UCSD-AML1 (cell line): ENCODE data around the gene NT5E.

Experiments used
- DNase-seq: peaks from one replicate; lab custom pipeline; 2025; ENCODE audit not compliant: unreplicated experiment; lab: John Stamatoyannopoulos, UW

The NT5E gene

DNA sequence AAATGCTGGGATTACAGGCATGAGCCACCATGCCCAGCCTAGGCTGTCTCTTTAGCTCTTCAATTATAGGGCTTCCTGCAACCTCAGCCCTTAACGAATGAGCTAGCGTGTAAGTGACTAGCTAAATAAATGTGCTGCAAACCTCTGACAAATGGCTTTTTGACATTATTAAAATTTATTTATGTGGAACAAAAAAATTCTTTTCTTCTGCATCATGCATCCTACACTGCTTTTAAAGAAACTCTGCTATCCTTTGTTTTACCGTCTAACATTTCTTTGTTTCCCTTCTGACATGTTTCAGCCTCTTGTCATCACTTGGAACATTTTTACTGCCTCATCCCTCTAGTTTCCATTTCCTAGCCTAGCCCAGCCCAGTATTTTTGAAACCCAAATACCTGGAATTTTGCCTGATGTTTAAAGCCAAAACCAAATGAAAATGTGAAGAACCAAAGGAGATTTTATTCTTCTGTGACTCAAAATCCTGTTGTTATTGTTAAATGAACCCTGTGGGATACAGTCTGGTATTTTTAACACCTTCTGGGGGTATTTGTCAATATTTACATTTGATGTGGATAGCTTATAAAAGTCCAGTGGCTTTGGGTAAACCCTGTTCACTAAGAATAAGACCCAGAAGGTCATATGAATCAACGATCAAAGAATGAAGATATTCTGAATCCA, 9.5 kb downstream of the NT5E start:
- no peak for DNase-seq

DNA sequence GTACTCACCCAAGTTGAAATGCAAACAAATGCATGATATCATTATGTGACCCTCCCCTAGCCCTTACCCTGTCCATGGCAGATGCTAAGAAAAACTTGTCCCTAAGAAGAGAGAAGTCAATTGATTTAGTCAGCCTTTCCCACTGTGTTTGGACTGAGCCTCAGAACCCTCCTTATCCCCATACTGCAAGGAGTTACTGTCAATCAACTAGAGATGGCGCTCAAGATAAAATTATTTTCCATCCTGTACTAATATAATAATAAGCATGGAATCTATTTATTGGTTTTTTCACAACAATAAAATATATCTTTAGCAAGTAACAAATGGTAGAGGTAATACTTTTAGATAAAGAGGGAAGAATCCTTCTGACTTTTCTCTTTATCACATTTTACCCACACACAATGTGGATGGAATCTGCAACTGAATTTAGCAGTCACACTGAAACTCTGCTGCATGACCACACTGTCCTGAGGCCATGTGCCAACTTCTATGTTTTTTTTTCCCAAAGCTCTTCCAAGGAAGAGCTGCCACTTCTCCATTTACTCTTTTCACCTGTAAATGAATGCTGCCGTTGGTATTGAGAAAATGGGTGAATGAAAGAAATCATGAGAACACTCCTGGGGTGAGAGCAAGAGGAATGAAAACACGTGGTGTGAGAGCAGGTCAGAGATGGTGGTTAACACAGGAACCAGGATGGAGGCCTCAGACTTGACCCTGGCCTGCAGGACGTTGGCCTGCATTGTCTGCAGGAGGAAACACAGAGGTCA, 10.5 kb downstream of the NT5E start:
- DNase-seq, result peak; percentile 18

DNA sequence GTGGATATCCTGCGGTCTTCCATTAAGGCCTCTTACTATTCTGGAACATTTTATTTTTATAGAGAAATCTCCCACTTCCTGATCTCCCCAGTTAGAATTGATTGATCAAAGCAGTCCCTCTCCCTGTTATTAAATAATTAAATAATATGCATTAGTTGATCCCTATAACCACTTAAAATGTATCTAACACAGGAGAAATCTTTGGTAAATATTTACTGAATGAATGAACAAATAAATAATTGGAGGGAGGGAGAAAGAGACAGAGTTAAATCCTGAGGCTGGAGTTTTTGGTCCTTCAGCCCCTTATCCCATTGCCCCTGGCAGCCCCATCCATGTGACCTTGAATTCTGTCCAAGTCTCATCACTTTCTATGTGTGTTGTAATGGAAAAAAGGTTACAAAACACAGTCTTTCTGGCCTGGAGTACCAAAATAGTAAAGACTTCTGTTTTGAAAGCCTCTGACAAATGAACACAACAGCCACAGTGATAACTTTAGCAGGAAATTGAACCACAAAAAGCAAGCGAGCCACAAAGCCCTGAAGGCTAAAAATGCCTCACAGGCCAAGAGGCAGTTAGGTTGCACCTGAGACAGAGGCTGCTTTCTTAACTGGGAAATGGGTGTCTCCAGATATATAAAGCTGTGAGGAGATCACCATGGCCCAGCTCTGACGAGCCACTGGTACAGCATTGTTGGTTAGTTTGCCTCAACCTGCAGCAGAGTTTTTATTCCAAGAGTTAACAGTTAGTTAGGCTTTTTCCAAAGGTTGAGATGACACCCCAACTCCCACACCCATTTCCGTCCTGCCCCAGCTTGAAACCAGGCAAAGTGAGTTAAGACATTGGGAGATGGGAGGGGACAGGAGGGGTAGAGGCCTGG, 11.3 kb downstream of the NT5E start:
- DNase-seq, result peak; percentile 48

DNA sequence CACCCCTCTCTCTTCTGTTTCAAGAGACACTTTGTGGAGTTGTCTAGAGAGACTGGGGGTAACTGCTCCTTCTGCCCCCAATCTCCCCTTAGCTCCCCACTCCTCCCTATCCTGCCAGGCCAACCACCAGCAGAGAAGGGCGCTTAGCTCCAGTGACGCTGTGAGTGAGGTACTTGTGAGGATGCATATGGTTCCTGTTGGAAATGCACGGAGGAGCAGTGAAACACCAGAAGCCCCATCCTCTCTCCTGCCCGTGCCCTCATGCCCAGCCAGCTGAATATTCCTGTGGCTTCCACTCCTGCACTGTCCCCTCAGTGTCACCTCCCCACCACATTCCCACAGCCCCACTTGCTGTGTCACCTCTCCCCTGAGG, 11.9 kb downstream of the NT5E start:
- peak; percentile 40 for DNase-seq

DNA sequence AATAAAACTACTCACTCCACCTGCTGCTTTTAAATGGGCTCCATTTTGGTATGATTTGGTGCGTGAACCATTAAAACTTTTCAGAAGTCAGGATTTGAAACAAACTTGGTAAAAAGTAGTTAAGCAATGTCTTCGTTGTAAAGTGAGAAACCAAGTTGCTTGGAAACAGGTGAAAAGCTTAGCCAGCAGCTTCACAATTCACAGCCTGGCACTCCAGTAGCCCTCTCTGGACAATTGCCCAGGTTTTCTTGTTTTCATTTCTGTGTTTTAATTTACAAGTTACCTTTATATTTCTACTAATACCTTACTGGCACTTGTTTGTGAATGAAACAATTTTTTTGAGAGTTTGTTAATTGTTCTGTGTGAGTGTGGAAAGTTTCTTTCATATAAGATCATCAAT, 12.8 kb downstream of the NT5E start:
- no peak for DNase-seq

DNA sequence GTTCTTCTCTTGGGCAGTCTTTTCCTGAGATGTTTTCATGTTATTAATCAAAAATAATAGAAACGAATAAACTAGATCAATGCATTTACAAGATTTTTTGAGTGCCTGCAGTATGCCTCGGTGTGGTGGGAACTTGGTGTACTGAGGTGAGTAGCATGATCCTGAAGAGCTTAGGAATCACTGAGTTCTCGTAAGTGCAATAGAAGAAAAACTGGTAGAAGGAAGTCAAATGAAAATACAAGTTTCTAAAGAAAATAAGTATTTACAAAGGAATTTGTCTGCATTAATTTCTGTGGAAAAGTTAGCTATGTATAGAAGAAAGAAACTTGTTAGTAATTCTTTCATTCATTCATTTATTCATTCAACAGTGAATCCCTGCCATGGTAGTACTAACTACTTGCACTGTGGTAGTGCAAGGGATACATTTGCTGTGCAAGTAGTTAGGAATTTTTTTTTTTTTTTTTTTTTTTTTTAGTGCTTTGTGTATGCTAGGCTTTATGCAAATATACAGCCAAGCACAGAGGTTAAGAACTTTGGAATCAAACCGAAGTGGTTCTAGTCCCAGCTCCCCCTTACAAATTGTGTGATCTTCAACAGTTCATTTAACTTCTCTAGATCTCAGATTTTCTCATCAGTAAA, 13.9 kb downstream of the NT5E start:
- DNase-seq, result no peak

DNA sequence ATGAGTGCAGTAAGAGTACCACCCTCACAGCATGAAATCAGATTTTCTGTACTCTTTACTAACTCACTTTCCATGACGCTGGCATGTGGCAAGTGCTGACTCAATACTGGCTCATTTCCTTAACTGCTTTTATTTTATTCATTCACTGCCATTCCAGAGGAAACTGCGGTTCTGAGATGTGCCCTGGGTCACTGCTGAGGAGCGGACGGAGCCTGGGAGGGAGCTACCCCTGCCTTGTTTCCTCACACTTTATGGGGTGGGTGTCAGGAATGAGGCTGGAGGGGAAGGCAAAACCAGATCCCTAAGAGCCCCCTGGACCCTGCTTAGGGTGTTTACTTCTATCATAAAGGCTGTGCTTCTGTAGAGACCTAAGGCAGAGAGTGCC, 14.4 kb downstream of the NT5E start:
- peak; percentile 63 for DNase-seq

DNA sequence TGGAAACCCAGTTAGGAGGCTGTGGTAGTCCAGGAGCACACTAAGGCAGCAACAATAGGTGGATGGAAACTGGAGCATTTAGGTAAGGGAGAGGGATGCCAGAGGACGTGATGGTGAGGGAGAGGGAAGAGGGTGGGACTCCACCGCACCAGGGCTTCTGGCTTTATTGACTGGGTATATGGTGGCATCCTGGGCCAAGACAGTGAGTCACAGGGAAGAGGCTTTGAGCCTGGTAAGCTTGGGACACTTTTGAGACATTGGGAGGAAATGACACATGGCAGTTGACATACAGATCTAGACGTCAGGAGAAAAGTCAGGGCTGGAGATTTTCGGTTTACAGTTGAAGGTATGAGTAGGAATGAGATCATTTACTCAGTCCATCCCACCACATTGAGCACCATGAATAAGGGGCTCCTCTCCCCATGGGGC, 14.9 kb downstream of the NT5E start:
- peak; percentile 27 for DNase-seq

DNA sequence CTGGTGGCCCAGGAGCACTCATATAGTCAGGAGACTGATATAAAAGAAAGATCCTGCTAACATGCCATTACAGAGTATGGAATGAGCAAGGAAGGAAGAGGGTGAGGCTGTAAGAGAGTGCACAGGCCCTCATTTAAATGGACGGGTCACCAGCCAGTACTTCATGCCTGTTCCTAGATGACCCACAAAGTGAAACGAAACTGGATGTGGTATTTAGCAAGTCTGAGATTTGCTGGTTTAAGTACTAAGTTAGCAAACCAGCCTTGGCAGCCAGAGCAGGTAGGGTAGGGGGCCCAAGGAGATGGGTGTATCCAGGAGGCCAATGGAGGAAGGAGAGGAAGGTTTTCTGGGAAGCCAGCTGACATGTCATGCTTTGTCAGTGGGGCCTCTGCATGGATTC, 15.9 kb downstream of the NT5E start:
- no peak for DNase-seq

DNA sequence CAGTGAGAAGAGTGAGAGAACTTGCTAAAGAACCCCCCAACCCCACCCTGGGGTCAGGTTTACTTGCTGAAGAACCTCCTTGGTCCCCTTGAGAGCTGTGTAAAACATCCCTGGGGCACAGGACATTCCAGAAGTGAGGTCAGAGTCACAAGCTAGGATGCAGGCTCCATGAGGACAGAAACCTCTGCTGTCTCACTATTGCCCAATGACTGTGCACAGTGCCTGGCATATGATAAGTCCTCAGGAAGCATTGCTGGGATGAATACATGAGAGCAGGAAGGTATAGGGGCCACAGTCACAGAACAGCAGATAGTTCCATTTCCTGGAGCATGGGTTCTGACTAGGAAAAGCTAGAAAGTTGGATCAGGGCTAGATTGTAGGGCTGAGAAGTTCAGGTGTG, 18.4 kb downstream of the NT5E start:
- DNase-seq, result no peak

DNA sequence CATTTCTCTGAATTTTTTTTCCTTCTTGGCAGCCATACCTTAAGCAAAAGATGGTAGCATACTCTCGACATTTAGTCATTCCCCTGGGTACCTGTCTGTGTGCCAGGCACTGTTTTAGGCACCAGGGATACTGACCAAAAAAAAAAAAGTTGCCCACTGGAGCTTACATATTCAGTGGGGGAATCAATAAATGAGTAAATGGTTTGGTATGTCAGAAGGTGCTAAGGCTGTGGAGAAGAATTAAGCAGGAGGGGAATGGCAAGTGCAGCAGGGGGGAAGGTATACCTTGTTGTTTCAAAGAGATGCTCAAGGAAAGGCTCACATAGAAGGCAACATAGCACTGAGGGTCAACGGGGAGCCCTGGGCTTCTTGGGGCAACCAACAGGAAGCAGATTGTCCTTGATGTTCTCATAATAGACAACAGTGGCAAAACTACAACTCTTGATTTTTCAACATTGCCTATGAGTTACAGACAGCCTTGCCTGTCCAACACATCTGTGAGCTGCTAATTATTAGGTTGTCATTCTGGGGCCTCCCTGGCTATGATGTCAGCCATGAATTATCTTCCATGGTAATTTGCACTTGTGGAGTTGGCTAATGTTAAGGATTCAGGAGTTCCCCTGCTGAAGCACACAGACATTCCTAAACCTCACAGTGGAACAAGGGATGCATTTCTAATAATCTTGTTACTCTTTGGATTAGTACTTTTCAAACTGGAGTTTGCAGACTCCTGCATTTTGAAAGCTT, 19.6 kb downstream of the NT5E start:
- DNase-seq, result no peak

DNA sequence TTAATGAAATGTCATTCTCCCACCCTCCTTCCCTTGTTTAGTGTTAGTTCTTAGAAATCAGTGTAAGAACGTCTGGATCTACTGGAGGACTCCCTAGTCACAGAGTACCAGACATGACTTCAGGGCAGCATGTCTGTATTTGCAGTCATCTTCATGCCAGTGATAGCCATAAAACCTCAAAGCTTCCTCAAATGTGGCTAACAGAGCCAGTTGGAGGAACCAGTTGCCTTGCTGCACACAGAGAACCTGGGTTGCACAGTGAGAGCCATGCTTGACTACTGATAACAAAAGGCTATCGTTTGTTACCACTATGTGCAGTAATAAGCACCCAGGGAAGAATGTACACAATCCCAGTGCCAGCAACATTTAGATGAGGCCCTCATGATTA, 20.1 kb downstream of the NT5E start:
- DNase-seq, result peak; percentile 24

DNA sequence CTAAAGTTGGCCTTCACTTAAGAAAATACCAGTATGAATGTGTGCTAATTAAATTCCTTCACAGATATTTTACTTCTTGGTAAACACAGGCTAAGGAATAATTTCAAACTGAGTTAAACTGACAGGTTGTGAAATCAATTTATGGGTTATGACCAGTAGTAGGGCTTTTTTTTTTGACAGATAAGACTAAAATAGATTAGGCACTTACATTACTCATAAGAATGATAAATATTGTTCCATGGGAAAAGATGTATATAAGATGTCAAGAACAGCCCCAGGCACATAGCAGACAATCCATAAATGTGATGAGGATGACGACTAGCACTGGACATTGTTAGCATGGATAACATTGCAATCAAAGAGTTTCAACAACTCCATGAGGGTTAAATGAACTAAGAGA, 22.9 kb downstream of the NT5E start:
- no peak for DNase-seq

DNA sequence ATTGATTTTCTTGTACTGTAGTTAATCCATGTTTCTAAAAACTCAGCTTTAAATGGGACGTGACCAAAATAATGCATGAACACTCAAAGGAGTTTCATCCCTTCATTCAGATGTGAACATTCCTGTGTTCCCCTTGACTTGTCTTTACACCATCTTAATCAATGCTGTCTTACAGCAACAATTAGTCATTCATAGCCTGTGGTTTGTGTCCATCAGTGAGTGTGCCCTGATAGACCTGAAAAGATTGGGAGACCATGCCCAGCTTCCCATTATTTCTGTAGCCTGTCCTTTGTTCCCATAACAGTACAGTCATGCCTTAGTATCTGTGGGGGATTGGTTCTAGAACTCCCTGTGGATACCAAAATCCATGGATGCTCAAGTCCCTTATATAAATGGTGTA, 23.9 kb downstream of the NT5E start:
- no peak for DNase-seq

DNA sequence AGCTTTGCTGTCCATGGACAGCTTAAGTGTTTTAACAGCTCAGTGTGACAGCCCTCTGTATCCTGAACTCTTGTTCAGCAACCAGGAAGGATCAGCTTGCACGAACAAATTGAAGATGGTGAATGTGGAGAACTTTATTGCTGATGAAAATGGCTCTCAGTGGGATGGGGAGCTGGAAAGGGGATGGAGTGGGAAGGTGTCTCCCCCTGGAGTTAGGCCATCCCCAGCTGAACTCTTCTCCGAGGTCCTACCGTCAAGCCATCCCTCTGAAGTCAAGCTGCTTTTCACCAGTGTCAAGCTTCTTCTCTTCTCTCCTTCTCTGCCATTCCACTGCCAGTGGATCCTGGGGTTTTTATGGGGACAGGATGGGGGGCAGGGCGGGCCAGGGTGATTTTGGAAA, 26.6 kb downstream of the NT5E start:
- DNase-seq, result no peak

DNA sequence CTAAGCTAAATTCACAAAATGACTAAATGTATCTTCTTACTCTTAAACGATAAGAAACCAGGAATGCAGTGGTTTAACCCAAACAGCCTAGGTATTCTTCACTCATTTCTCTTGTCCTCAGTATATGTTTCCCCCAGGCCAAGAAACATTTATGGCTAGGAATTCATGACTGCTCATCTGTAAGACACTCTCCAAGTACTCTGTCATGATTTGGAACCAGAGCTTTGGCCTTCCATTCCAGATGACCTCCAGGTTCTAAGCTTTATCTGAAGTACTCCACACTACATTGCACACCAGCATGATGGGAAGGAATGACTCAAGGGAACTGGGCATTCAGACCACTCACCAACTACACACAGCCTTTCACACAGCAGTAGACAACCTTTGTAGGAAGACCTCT, 29.3 kb downstream of the NT5E start:
- no peak for DNase-seq

DNA sequence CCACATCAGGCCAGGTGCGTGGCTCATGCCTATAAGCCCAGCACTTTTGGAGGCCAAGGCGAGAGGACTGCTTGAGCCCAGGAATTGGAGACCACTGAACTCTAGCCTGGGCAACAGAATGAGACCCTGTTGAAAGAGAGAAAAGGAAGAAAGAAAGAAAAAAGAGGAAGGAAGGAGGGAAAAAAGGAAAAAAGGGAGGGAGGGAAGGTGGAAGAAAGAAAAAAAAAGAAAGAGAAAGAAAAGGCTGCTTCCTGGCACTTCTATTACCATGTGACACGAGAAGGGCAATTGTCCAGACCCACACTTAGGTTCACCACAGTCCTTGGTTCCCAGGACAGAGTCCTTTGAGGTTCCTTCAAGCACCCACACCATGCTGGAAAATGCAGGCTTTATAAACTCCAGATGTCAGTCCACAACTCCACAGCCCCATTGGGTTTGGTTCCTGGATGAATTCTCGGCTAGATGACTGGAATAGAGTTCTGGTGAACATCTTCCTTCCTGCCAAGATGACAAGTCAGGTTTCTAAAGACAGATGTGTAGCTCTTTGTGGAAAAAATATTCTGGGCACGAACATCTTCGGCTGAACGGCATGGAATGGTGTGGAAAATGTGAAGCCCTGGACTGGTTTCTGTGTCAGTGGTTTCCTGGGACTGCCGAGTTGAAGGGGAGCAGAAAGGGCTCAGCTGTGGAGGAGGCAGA, 32.5 kb downstream of the NT5E start:
- no peak for DNase-seq

DNA sequence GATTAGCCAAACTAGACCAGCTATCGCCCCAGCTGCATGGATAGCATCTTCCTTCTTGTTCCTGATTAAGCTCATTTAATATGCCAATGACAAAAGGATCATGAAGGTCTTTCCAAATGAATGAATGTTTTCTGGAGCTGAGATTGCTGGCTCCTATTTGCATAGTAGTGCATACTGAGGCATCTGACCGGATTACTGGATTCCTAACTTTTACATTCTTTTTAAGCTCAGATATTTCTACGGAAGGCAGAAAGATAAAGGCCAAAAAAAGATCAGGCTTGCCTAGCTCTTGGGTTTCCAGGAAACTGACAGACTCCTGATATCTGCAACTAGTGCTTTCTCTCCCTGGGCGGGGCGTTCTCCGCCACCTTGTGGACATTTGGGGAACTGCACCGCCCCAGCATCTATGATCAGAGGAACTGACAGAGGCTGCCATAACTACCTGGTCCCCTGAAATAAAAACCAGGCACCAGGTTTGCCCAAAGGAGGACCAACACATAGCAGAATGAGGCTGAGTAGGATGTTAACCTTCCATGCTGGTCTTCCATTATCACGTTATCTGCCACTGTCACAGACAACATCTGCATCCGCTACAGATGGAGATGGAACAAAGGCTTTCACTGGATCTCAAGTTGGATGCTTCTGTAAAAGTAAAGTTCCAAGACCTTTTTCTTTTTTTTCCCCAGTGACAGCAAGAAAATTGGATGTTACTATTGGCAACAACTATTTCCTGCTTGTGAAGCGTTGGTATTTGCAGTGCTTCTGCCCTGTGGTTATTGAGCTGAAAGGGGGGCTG, 33.2 kb downstream of the NT5E start:
- peak; percentile 82 for DNase-seq

DNA sequence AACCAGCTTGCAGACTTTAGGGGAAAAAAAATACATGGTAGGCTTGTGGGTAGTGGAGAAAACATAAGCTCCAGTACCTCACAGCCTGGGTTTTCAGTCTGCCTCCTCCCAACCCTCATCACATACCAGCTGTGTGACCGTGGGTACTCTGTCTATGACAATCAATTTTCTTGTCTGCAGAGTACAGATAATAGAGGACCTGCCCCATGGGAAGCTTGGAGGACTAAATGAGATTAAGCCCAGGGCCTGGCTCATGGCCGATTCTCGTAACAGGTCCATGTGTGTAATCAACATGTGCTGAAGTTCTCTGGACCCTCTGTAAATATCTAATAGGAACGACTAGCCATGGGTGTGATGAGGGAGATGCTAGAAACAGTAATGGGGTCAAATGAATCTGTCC, 34.0 kb downstream of the NT5E start:
- no peak for DNase-seq
